ENCODE measurements around the gene DPCD. TPM values are rescaled to one million over a fixed set of nuclear protein-coding genes. Genes with fewer than 3 reads are reported as not detected.

Gene DPCD
- polyA plus RNA-seq, 1 donor: 17.4 TPM

GRCh38 chr10:101566333-101567164 lies 21.6 kb upstream of the DPCD start:
- WGBS (ENCODE audit: insufficient coverage, low lambda C conversion rate): 20% methylated on average over 1 of the region's 59 CpGs

DNA sequence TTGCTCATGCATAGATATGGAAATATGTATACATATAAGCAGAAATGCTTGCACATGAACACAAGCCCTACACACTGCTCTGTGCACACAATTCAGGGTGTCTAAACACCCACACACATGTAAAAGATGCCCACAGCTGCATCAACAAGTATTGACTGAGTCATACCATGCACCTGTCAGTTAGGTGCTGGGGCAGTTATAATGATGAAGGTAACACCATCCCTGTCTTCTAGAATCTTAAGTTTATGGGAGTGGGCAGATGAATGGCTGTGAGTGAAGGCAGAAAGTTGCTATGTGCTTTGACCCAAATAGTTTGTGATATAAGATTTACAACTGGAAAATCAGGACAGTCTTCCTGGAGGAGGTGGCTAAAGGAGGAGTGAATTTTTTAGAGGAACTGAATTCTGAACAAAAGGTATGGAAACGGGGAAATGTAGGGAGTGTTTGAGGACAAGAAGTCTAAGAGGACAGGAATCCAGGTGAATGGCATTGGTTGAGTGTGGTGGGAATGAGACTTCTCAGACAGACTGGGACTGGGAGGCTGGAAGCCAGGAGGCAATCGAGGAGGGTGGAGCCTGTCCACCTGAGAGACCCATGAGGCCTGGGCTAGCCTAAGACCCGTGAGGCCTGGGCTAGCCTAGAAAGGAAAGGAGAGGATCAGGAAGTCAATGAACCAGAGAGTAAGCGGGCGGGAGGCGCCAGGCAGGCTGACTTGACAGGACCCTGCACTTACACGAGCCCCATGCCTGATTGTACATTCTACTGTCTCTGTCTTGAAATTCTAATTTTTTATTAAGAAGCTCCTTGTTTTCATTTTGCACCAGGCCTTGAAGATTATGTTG lies 20.7 kb upstream of the DPCD start:
- DNase-seq: no peak
- Histone ChIP-seq H3K9me3 (ENCODE audit: control insufficient read depth, low read depth, low read length) (no peaks in the 10 kb centered on the region), H3K4me1 (ENCODE audit: control insufficient read depth, insufficient read depth, low read length) (peaks cover 17% of the 10 kb centered on the region), H3K27me3 (ENCODE audit: control insufficient read depth, insufficient read depth, low read length) (peaks cover 76% of the 10 kb centered on the region), H3K36me3 (ENCODE audit: control insufficient read depth, insufficient read depth, low read length) (no peaks in the 10 kb centered on the region), H3K27ac (ENCODE audit: low read length) (no peak overlapping the region), H3K4me3 (ENCODE audit: low read length) (no peak overlapping the region)
- WGBS (ENCODE audit: insufficient coverage, low lambda C conversion rate): no CpG with 5 or more reads among the region's 7 CpGs

More at GRCh38 chr10:101566333-101567164, 21.6 kb upstream of the DPCD start:
- H3K27ac ChIP-seq (ENCODE audit: low read length): no peak overlapping the region
- H3K4me1 ChIP-seq (ENCODE audit: control insufficient read depth, insufficient read depth, low read length): peaks cover 17% of the 10 kb centered on the region
- no peaks in the 10 kb centered on the region for H3K9me3 ChIP-seq (ENCODE audit: control insufficient read depth, low read depth, low read length)
- no peaks in the 10 kb centered on the region for H3K36me3 ChIP-seq (ENCODE audit: control insufficient read depth, insufficient read depth, low read length)
- no peak overlapping the region for H3K4me3 ChIP-seq (ENCODE audit: low read length)
- peaks cover 79% of the 10 kb centered on the region for H3K27me3 ChIP-seq (ENCODE audit: control insufficient read depth, insufficient read depth, low read length)
- peak in 1 of 2 donors; percentile 22 for DNase-seq

GRCh38 chr10:101568054-101568745 lies 19.9 kb upstream of the DPCD start:
- no CpG with 5 or more reads among the region's 17 CpGs for WGBS (ENCODE audit: insufficient coverage, low lambda C conversion rate)
- peaks cover 17% of the 10 kb centered on the region for H3K4me1 ChIP-seq (ENCODE audit: control insufficient read depth, insufficient read depth, low read length)
- no peak overlapping the region for H3K4me3 ChIP-seq (ENCODE audit: low read length)
- no peaks in the 10 kb centered on the region for H3K36me3 ChIP-seq (ENCODE audit: control insufficient read depth, insufficient read depth, low read length)
- peaks cover 4% of the 10 kb centered on the region for H3K9me3 ChIP-seq (ENCODE audit: control insufficient read depth, low read depth, low read length)
- H3K27ac ChIP-seq (ENCODE audit: low read length): no peak overlapping the region
- no peak for DNase-seq
- H3K27me3 ChIP-seq (ENCODE audit: control insufficient read depth, insufficient read depth, low read length): peaks cover 70% of the 10 kb centered on the region

GRCh38 chr10:101569323-101569621 lies 18.8 kb upstream of the DPCD start:
- Histone ChIP-seq H3K9me3 (ENCODE audit: control insufficient read depth, low read depth, low read length) (peaks cover 4% of the 10 kb centered on the region), H3K4me1 (ENCODE audit: control insufficient read depth, insufficient read depth, low read length) (peaks cover 17% of the 10 kb centered on the region), H3K27me3 (ENCODE audit: control insufficient read depth, insufficient read depth, low read length) (peaks cover 66% of the 10 kb centered on the region), H3K4me3 (ENCODE audit: low read length) (peak overlapping the region; percentile 61), H3K27ac (ENCODE audit: low read length) (no peak overlapping the region), H3K36me3 (ENCODE audit: control insufficient read depth, insufficient read depth, low read length) (no peaks in the 10 kb centered on the region)
- DNase-seq: no peak
- WGBS (ENCODE audit: insufficient coverage, low lambda C conversion rate): 0% methylated on average over 3 of the region's 11 CpGs

GRCh38 chr10:101569622-101570427 lies 18.3 kb upstream of the DPCD start:
- no peak overlapping the region for H3K27ac ChIP-seq (ENCODE audit: low read length)
- peaks cover 60% of the 10 kb centered on the region for H3K27me3 ChIP-seq (ENCODE audit: control insufficient read depth, insufficient read depth, low read length)
- peaks cover 17% of the 10 kb centered on the region for H3K4me1 ChIP-seq (ENCODE audit: control insufficient read depth, insufficient read depth, low read length)
- H3K4me3 ChIP-seq (ENCODE audit: low read length): peak overlapping the region; percentile 61
- H3K9me3 ChIP-seq (ENCODE audit: control insufficient read depth, low read depth, low read length): peaks cover 4% of the 10 kb centered on the region
- WGBS (ENCODE audit: insufficient coverage, low lambda C conversion rate): 20% methylated on average over 1 of the region's 56 CpGs
- peak; percentile 64 to 70 for DNase-seq
- H3K36me3 ChIP-seq (ENCODE audit: control insufficient read depth, insufficient read depth, low read length): no peaks in the 10 kb centered on the region

DNA sequence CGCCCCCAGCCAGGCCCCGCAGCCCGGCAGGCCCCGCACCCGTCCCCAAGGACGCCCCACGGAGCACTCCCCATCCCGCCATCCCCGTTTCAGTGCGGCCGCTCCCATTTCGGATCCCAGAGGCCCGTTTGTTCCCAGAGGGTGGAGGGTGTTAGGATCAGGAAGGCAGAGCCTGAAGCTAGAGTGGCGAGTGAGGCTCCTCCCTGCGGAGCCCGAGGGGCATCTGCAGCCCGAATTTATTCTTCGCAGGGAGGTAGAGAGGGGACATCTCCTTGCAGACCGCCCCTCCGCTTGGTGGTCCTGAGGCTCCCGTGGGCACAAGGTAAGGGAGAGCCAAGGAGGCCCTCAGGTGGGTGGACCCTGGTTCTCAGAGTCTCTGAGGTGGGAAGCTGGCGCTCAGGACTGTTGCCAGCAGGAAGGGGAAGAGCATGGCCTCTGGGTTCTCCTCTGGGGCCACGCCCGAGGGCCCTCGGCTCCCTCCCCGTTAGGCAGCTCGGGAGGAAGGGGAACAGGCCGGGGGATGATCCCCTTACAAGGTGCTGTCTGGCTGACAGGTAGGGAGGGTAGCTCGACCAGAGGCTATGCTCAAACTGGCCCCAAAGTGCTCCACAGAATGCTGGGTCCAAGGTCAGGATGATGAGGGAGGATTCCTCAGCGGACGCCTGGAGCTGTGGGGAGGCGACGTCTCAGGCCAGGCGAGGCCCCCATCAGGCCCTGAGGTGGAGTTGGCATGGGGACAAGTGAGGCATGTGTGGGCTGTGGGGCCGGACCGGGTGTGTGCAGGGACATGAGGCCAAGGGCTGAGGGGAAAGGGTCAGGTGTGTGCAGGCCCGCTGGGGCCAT lies 17.5 kb upstream of the DPCD start:
- Histone ChIP-seq H3K36me3 (ENCODE audit: control insufficient read depth, insufficient read depth, low read length) (no peaks in the 10 kb centered on the region), H3K27me3 (ENCODE audit: control insufficient read depth, insufficient read depth, low read length) (peaks cover 52% of the 10 kb centered on the region), H3K9me3 (ENCODE audit: control insufficient read depth, low read depth, low read length) (peaks cover 4% of the 10 kb centered on the region), H3K4me3 (ENCODE audit: low read length) (peak overlapping the region; percentile 61), H3K27ac (ENCODE audit: low read length) (no peak overlapping the region), H3K4me1 (ENCODE audit: control insufficient read depth, insufficient read depth, low read length) (peaks cover 17% of the 10 kb centered on the region)
- WGBS (ENCODE audit: insufficient coverage, low lambda C conversion rate): no CpG with 5 or more reads among the region's 37 CpGs
- no peak for DNase-seq

- Histone ChIP-seq H3K4me3 (ENCODE audit: low read length) (no peak overlapping the region), H3K9me3 (ENCODE audit: control insufficient read depth, low read depth, low read length) (peaks cover 4% of the 10 kb centered on the region), H3K4me1 (ENCODE audit: control insufficient read depth, insufficient read depth, low read length) (peaks cover 17% of the 10 kb centered on the region), H3K27ac (ENCODE audit: low read length) (no peak overlapping the region), H3K27me3 (ENCODE audit: control insufficient read depth, insufficient read depth, low read length) (peaks cover 44% of the 10 kb centered on the region), H3K36me3 (ENCODE audit: control insufficient read depth, insufficient read depth, low read length) (no peaks in the 10 kb centered on the region)
- no peak for DNase-seq
- WGBS (ENCODE audit: insufficient coverage, low lambda C conversion rate): no CpG with 5 or more reads among the region's 8 CpGs
These were observed 16.7 kb upstream of the DPCD start for GRCh38 chr10:101571271-101571925.

DNA sequence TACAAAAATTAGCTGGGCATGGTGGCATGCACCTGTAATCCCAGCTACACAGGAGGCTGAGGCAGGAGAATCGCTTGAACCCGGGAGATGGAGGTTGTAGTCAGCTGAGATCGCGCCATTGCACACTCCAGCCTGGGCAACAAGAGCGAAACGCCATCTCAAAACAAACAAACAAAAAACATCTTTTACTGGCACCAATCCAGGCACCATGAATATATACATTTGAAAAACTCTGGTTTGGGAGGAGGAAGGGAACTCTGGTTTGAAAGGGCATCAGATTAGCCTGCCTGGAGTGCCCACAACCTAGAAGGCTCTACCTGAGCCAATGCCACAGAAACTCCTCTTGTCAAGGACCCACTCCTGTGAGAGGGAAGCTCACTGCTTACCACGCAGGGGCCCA lies 16.0 kb upstream of the DPCD start:
- Histone ChIP-seq H3K27ac (ENCODE audit: low read length) (no peak overlapping the region), H3K9me3 (ENCODE audit: control insufficient read depth, low read depth, low read length) (peaks cover 4% of the 10 kb centered on the region), H3K4me3 (ENCODE audit: low read length) (no peak overlapping the region), H3K4me1 (ENCODE audit: control insufficient read depth, insufficient read depth, low read length) (peaks cover 17% of the 10 kb centered on the region), H3K36me3 (ENCODE audit: control insufficient read depth, insufficient read depth, low read length) (peaks cover 2% of the 10 kb centered on the region), H3K27me3 (ENCODE audit: control insufficient read depth, insufficient read depth, low read length) (peaks cover 37% of the 10 kb centered on the region)
- 90% methylated on average over 2 of the region's 7 CpGs for WGBS (ENCODE audit: insufficient coverage, low lambda C conversion rate)
- no peak for DNase-seq

DNA sequence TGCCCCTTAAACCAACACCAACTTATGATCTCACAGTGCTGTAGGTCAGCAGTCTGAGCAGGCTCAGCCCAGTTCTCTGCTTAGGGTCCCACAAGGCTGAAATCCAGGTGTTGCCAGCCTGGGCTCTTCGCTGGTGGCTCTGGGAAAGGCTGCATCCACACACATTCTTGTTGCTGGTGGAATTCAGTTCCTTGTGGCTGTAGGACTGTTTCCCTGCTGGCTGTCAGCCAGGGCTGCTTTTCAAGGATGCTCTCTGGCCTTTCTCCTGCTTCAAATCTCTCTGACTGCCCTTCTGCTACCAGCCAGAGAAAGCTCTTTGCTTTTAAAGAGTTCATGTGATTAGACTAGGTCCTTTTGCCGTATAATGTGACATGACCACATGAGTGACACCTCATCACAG lies 15.3 kb upstream of the DPCD start:
- peaks cover 8% of the 10 kb centered on the region for H3K36me3 ChIP-seq (ENCODE audit: control insufficient read depth, insufficient read depth, low read length)
- no CpG with 5 or more reads among the region's 2 CpGs for WGBS (ENCODE audit: insufficient coverage, low lambda C conversion rate)
- H3K4me1 ChIP-seq (ENCODE audit: control insufficient read depth, insufficient read depth, low read length): peaks cover 17% of the 10 kb centered on the region
- peaks cover 31% of the 10 kb centered on the region for H3K27me3 ChIP-seq (ENCODE audit: control insufficient read depth, insufficient read depth, low read length)
- DNase-seq: no peak
- H3K27ac ChIP-seq (ENCODE audit: low read length): no peak overlapping the region
- H3K9me3 ChIP-seq (ENCODE audit: control insufficient read depth, low read depth, low read length): peaks cover 4% of the 10 kb centered on the region
- H3K4me3 ChIP-seq (ENCODE audit: low read length): no peak overlapping the region

All from large intestine (tissue), 3 donors.